ENCODE measurements around the gene EEF1A2. TPM values are rescaled to one million over a fixed set of nuclear protein-coding genes. Genes with fewer than 3 reads are reported as not detected.

The EEF1A2 gene
- total RNA-seq, 1 donor from 2014 or later, result 37.6 TPM

DNA sequence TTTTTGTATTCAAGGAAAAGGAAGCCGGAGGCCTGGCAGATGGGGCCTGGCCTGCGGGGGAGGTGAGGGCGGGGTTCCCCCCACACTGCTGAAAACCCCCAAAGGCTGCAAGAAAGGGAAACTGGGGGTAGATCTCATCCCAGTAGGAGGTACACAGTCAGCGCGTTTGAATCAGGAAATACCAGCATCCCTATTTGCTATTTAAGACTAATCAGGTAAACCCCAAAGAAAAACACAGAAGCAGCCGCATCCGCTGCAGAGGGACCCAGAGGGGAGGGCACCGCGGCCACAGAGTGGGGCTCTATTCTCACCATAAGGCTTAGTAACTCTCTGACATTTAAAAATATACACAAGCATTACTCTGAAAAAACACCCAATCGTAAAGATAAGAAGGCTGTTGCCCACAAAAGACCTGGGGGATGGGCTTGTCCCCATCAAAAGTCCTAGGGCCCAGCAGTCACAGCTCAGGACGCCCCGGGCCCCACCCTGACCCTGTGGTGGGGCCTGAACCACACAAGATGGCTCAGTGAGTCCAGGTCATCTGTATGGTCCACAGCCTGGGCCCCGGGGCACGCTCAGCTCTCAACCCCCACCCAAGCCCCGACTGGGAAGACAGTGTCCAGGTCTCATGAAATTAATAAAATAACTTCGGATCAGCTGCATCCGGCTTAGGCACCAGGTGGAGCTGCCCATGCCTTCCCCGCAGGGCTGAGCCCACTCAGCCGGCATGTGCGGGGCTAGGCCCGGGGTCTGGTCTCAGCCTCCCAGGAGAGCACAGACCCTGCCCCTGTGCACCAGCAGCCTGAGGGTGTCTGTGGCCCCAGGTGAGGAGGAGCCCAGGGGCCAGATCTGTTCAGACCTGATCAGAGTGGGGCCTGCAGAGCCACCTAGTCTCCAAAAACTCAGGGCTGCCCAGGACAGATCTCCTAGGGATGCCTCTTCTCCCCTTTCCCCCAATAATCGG is 57.5 kb downstream of the EEF1A2 start:
- Histone ChIP-seq H3K27ac (ENCODE audit: low read depth, low read length) (no peak overlapping the region), H3K36me3 (ENCODE audit: insufficient read depth, low read length) (no peaks in the 10 kb centered on the region), H4K20me1 (ENCODE audit: insufficient read depth, low read length) (no peaks in the 10 kb centered on the region), H2AFZ (ENCODE audit: low read depth, low read length) (no peak overlapping the region), H3K4me1 (ENCODE audit: insufficient read depth, low read length) (no peaks in the 10 kb centered on the region), H3K27me3 (ENCODE audit: insufficient read depth, low read length) (no peaks in the 10 kb centered on the region), H3K9me3 (ENCODE audit: insufficient read depth, low read depth, low read length) (no peaks in the 10 kb centered on the region), H3K79me2 (ENCODE audit: insufficient read depth, low read length) (no peaks in the 10 kb centered on the region), H3K4me2 (ENCODE audit: low read length) (no peak overlapping the region), H3K4me3 (ENCODE audit: insufficient read depth, low read depth, low read length) (no peak overlapping the region), H3K9ac (ENCODE audit: low read length) (no peak overlapping the region)
- no peaks in the 10 kb centered on the region for H3K9me3 Mint-ChIP-seq (ENCODE audit: unreplicated experiment)
- H3K4me1 Mint-ChIP-seq (ENCODE audit: low read depth, unreplicated experiment), result no peaks in the 10 kb centered on the region
- H3K27ac Mint-ChIP-seq (ENCODE audit: unreplicated experiment), result no peak overlapping the region
- no peak overlapping the region for H3K4me3 Mint-ChIP-seq (ENCODE audit: unreplicated experiment)
- no peak for TF ChIP-seq EZH2 (IDR thresholded peaks at IDR 0.05; ENCODE audit: insufficient read depth, low read length)
- TF ChIP-seq, protein P1, sequence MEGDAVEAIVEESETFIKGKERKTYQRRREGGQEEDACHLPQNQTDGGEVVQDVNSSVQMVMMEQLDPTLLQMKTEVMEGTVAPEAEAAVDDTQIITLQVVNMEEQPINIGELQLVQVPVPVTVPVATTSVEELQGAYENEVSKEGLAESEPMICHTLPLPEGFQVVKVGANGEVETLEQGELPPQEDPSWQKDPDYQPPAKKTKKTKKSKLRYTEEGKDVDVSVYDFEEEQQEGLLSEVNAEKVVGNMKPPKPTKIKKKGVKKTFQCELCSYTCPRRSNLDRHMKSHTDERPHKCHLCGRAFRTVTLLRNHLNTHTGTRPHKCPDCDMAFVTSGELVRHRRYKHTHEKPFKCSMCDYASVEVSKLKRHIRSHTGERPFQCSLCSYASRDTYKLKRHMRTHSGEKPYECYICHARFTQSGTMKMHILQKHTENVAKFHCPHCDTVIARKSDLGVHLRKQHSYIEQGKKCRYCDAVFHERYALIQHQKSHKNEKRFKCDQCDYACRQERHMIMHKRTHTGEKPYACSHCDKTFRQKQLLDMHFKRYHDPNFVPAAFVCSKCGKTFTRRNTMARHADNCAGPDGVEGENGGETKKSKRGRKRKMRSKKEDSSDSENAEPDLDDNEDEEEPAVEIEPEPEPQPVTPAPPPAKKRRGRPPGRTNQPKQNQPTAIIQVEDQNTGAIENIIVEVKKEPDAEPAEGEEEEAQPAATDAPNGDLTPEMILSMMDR (IDR thresholded peaks at IDR 0.05; ENCODE audit: insufficient read depth, low read depth, low read length), result no peak
- DNase-seq (ENCODE audit: low read depth) (no peak), FAIRE-seq (no peak)
- peaks cover 5% of the 10 kb centered on the region for H3K27me3 Mint-ChIP-seq (ENCODE audit: low read depth, unreplicated experiment)
- H3K36me3 Mint-ChIP-seq (ENCODE audit: low read depth, unreplicated experiment), result no peaks in the 10 kb centered on the region

DNA sequence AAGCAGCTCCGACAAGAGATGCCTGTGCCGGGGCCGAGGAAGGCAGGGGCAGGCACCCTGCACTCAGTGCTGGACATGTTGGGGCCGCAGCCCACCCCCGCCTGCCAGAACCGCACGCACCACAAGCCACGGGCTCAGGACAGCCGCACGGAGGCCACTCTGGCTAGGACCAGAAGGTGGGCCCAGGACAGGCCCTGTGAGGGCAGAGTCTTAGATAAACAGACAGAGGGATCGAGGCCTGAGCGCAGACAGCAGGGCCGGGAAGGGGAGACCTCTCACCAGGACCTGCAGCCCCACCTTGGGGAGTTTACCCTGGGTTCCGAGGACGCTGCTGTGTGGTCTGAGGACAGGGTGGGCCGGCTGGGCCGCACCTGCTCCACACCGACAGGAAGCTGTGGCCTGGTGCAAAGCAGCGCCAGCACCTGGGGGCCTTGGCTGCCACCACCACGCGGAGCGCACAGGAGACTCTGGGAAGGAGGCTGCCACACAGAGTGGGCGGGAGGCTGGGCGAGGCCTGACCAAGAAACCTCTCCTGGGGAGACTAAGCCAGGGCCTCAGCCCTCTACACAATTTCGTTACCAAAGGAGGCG is 58.4 kb downstream of the EEF1A2 start:
- TF ChIP-seq, protein P1 (IDR thresholded peaks at IDR 0.05; ENCODE audit: insufficient read depth, low read depth, low read length), result no peak
- TF ChIP-seq EZH2 (IDR thresholded peaks at IDR 0.05; ENCODE audit: insufficient read depth, low read length), result no peak
- Histone ChIP-seq H3K4me3 (ENCODE audit: insufficient read depth, low read depth, low read length) (no peak overlapping the region), H3K27me3 (ENCODE audit: insufficient read depth, low read length) (no peaks in the 10 kb centered on the region), H2AFZ (ENCODE audit: low read depth, low read length) (no peak overlapping the region), H3K4me1 (ENCODE audit: insufficient read depth, low read length) (no peaks in the 10 kb centered on the region), H3K27ac (ENCODE audit: low read depth, low read length) (no peak overlapping the region), H3K9me3 (ENCODE audit: insufficient read depth, low read depth, low read length) (no peaks in the 10 kb centered on the region), H3K4me2 (ENCODE audit: low read length) (no peak overlapping the region), H3K79me2 (ENCODE audit: insufficient read depth, low read length) (no peaks in the 10 kb centered on the region), H4K20me1 (ENCODE audit: insufficient read depth, low read length) (no peaks in the 10 kb centered on the region), H3K36me3 (ENCODE audit: insufficient read depth, low read length) (no peaks in the 10 kb centered on the region), H3K9ac (ENCODE audit: low read length) (no peak overlapping the region)
- Mint-ChIP-seq H3K27me3 (ENCODE audit: low read depth, unreplicated experiment) (peaks cover 7% of the 10 kb centered on the region), H3K27ac (ENCODE audit: unreplicated experiment) (no peak overlapping the region), H3K36me3 (ENCODE audit: low read depth, unreplicated experiment) (no peaks in the 10 kb centered on the region), H3K4me3 (ENCODE audit: unreplicated experiment) (no peak overlapping the region), H3K9me3 (ENCODE audit: unreplicated experiment) (no peaks in the 10 kb centered on the region), H3K4me1 (ENCODE audit: low read depth, unreplicated experiment) (no peaks in the 10 kb centered on the region)
- no peak for FAIRE-seq
- DNase-seq (ENCODE audit: low read depth), result no peak

Data from astrocyte (in vitro differentiated cells and primary cell).